Lung (tissue), 12 donors: ENCODE results near the gene IRX5. TPM values are rescaled to one million over a fixed set of nuclear protein-coding genes. Genes with fewer than 3 reads are reported as not detected.

ENCODE experiments used
- ATAC-seq: fragments of 200-7000 bp; cut with Tn5 transposase; one replicate; pipeline ENCODE4 v1.9.1; 2020; ENCODE audit warnings: moderate number of reproducible peaks; ENCODE audit not compliant: insufficient read depth, low FRiP score
- DNase-seq, 3 donors: peaks; one replicate each; pipeline ENCODE4 v3.0.0-alpha.2; 2013 to 2017
- H3K27ac ChIP-seq, 2 donors: one replicate each; pipeline ENCODE4 v1.5.1; 2013; ENCODE audit warnings: mild to moderate bottlenecking in 2 of 2, moderate library complexity in 2 of 2, control low read depth in 1 of 2, inconsistent platforms in 1 of 2, low read depth in 1 of 2, low read length in 1 of 2
- H3K27me3 ChIP-seq, 3 donors: one replicate each; pipeline ENCODE4 v1.5.1; 2013; ENCODE audit warnings: low read length in 2 of 3; ENCODE audit not compliant: control insufficient read depth in 3 of 3, insufficient read depth in 3 of 3
- H3K36me3 ChIP-seq, 4 donors: one replicate each; pipeline ENCODE4 v1.5.1; 2013; ENCODE audit warnings: low read length in 4 of 4, mild to moderate bottlenecking in 1 of 4, moderate library complexity in 1 of 4; ENCODE audit not compliant: control insufficient read depth in 4 of 4, insufficient read depth in 4 of 4
- H3K4me1 ChIP-seq, 5 donors: one replicate each; pipeline ENCODE4 v1.5.1; 2013; ENCODE audit warnings: low read length in 5 of 5, mild to moderate bottlenecking in 2 of 5, moderate library complexity in 1 of 5; ENCODE audit not compliant: control insufficient read depth in 5 of 5, insufficient read depth in 5 of 5
- H3K4me3 ChIP-seq: one replicate; pipeline ENCODE4 v1.5.1; 2013; ENCODE audit warnings: mild to moderate bottlenecking, control low read depth, moderate library complexity
- H3K9ac ChIP-seq, 2 donors: one replicate each; pipeline ENCODE4 v1.5.1; 2013; ENCODE audit warnings: low read length in 2 of 2, control low read depth in 1 of 2; ENCODE audit not compliant: insufficient read depth in 1 of 2
- H3K9me3 ChIP-seq, 4 donors: one replicate each; pipeline ENCODE4 v1.5.1; 2013; ENCODE audit warnings: low read length in 3 of 4, mild to moderate bottlenecking in 1 of 4, moderate library complexity in 1 of 4; ENCODE audit not compliant: control insufficient read depth in 4 of 4, insufficient read depth in 3 of 4
- WGBS, 2 donors: extraction: QIAGEN DNeasy Blood & Tissue Kit; methylation state at CpG; one replicate each; pipeline ENCODE4 v1.1.7; 2013; 5-methylcytosine and 5-hydroxymethylcytosine counted together
- polyA plus RNA-seq, 2 donors: library from polyadenylated mRNA; stranded (reverse); fragments of 200-250 nt; gene quantifications; one replicate each; pipeline ENCODE4 v1.2.1, GENCODE V29; 2013
- total RNA-seq, 2 donors: library from RNA; depleted of rRNA in 1 of 2; stranded (reverse); fragments of >200 nt in 1 of 2; gene quantifications; one replicate each; pipeline ENCODE4 v1.2.1, GENCODE V29; 2014 to 2021
- TF ChIP-seq, protein P1 (sequence below): IDR thresholded peaks from 2 replicates; pipeline ENCODE4 v1.5.1; 2012; ENCODE audit warnings: mild to moderate bottlenecking; ENCODE audit errors: control extremely low read depth, extremely low read depth
- donor health status: control.
- donor health status: control.
- donor health status: Bipolar disorder and iron deficiency.
- donor health status: healthy.
- donor health status: DM: yes; HTN: yes; CAD: no.

Gene IRX5
- total and polyA plus RNA-seq, 4 donors = 5.6 to 30.2 (median 25.7) TPM

DNA sequence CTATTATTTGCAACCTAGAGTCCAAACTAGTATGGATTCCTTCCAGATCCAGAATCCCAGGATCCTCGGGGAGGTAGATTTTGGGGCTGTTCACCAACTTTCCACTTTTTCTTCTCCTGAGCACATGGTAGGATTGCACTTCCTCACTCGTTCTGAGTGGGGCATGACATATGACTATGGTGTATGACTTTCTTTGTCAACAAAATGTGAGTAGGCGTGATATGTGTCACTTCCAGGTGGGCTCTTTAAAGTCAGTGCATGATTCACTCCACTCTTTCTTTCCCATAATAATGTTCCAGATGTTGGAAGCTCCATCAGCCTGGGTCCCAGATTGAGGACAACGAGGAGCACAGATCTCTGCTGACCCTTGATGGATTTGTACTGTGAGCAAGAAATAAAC is 21.5 kb downstream of the IRX5 start:
- H3K27me3 ChIP-seq = peaks cover 0 to 4% (median 3%) of the 10 kb centered on the region in 3 donors
- no peaks in the 10 kb centered on the region for H3K36me3 ChIP-seq
- DNase-seq (no peak), ATAC-seq (no peak)
- H3K27ac ChIP-seq = no peak overlapping the region
- H3K9me3 ChIP-seq = peaks cover 0 to 6% (median 0%) of the 10 kb centered on the region in 4 donors
- H3K4me3 ChIP-seq = no peak overlapping the region
- H3K9ac ChIP-seq = no peak overlapping the region
- TF ChIP-seq, protein P1, sequence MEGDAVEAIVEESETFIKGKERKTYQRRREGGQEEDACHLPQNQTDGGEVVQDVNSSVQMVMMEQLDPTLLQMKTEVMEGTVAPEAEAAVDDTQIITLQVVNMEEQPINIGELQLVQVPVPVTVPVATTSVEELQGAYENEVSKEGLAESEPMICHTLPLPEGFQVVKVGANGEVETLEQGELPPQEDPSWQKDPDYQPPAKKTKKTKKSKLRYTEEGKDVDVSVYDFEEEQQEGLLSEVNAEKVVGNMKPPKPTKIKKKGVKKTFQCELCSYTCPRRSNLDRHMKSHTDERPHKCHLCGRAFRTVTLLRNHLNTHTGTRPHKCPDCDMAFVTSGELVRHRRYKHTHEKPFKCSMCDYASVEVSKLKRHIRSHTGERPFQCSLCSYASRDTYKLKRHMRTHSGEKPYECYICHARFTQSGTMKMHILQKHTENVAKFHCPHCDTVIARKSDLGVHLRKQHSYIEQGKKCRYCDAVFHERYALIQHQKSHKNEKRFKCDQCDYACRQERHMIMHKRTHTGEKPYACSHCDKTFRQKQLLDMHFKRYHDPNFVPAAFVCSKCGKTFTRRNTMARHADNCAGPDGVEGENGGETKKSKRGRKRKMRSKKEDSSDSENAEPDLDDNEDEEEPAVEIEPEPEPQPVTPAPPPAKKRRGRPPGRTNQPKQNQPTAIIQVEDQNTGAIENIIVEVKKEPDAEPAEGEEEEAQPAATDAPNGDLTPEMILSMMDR = no peak
- peaks cover 0 to 1% (median 0%) of the 10 kb centered on the region in 5 donors for H3K4me1 ChIP-seq
- WGBS, 2 donors = 64 to 71% methylated on average over 4 of the region's 4 CpGs

DNA sequence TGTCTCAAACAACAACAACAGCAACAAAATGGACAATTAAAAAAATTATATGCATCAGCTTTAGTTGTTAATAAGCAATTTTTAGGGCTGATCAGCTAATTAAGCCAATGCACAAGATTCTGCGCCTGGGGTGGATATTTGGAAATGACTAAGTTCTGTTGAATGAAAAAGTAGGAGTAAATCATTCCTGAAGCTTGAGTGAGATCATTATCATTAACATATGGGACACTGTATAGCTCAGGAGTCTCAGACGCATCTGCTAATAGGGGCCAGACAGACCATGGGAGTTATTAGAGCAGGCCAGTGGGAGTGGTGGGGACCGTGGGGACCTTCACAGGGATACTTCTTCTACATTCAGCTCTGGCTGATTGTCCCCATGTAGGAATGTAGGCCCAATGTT is 22.8 kb downstream of the IRX5 start:
- H3K4me1 ChIP-seq = peaks cover 0 to 1% (median 0%) of the 10 kb centered on the region in 5 donors
- 88 to 94% methylated on average over 3 of the region's 3 CpGs for WGBS, 2 donors
- H3K27me3 ChIP-seq = peaks cover 0 to 4% (median 3%) of the 10 kb centered on the region in 3 donors
- ATAC-seq = no peak
- H3K27ac ChIP-seq = no peak overlapping the region
- TF ChIP-seq, protein P1 = no peak
- no peak overlapping the region for H3K9ac ChIP-seq
- no peak overlapping the region for H3K4me3 ChIP-seq
- DNase-seq = no peak
- peaks cover 0 to 3% (median 0%) of the 10 kb centered on the region in 4 donors for H3K9me3 ChIP-seq
- no peaks in the 10 kb centered on the region for H3K36me3 ChIP-seq

DNA sequence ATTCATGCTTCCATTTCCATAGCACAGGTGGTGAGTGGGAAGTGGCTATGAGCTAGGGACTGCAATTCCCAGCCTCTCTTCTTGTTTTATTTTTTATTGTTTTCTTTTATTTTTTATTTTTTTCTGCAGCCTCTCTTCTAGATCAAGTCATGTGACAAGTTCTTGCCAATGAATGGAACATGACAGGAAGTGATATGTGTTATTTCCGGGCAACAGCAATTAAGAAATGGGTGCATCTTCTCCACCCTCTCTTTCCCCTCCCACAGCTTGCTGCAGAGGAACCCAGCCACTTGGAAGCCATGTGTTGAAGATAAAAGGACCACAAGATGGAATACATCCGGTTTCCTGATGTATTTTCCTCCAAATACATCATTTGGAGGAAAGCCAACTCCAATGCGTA is 23.6 kb downstream of the IRX5 start:
- no peak for ATAC-seq
- H3K4me1 ChIP-seq = peaks cover 0 to 1% (median 0%) of the 10 kb centered on the region in 5 donors
- 52 to 55% methylated on average over 3 of the region's 3 CpGs for WGBS, 2 donors

More for the DNA sequence above, 23.6 kb downstream of the IRX5 start:
- Histone ChIP-seq H3K9ac (no peak overlapping the region), H3K36me3 (no peaks in the 10 kb centered on the region), H3K4me3 (no peak overlapping the region), H3K9me3 (peaks cover 0 to 3% (median 0%) of the 10 kb centered on the region in 4 donors), H3K27me3 (peaks cover 0 to 4% (median 3%) of the 10 kb centered on the region in 3 donors), H3K27ac (no peak overlapping the region)
- TF ChIP-seq, protein P1 = no peak
- DNase-seq = no peak
